GM10248 (cell line): ENCODE measurements around the gene SIRT2.

Source experiments
- CTCF ChIA-PET: fragments of 300-600 bp; sonication (Branson Sonifier 250); formaldehyde crosslinking; extraction: SDS; loops from one replicate; lab custom pipeline; 2021; ENCODE audit warnings: antibody characterized with exemption; lab: Yijun Ruan, JAX
- POLR2A ChIA-PET: fragments of 350-650 bp; sonication (Branson Sonifier 250); formaldehyde crosslinking; extraction: SDS; loops from one replicate; lab custom pipeline; 2020; ENCODE audit warnings: antibody characterized with exemption; lab: Yijun Ruan, JAX
- DNase-seq: peaks from one replicate; pipeline ENCODE4 v3.0.0; 2012; ENCODE audit errors: extremely low spot score
- CTCF ChIP-seq: IDR thresholded peaks from 2 replicates; pipeline ENCODE4 v1.5.1; 2012; ENCODE audit warnings: mild to moderate bottlenecking, low read depth; ENCODE audit errors: extremely low read depth, missing control alignments, control extremely low read depth

The SIRT2 gene

GRCh38 chr19:38836983-38837626 is 62.3 kb downstream of the SIRT2 start:
- CTCF ChIA-PET: interaction anchor here (1.0 to 1.6 kb wide), 3 partner anchors 9 to 93 kb away, joined by 3 to 5 read pairs (median 4); partner anchors contain the start of genes MRPS12 and SARS2
- POLR2A ChIA-PET: interaction anchor here (0.5 to 1.7 kb wide), 2 partner anchors 12 to 501 kb away, joined by 5 to 6 read pairs; no protein-coding TSS in a partner anchor
- no peak for TF ChIP-seq CTCF
- DNase-seq: no peak

- POLR2A ChIA-PET: interaction anchor here (0.9 kb wide), 1 partner anchor 15 kb away, joined by 3 read pairs; no protein-coding TSS in a partner anchor
- no peak for DNase-seq
- TF ChIP-seq CTCF: no peak
- CTCF ChIA-PET: interaction anchor here (4.6 kb wide), 1 partner anchor 67 kb away, joined by 14 read pairs; no protein-coding TSS in a partner anchor
These were observed 63.0 kb downstream of the SIRT2 start for GRCh38 chr19:38836159-38836982.

GRCh38 chr19:38834590-38834989 is 64.8 kb downstream of the SIRT2 start:
- CTCF ChIA-PET: interaction anchor here (4.6 kb wide), 1 partner anchor 65 kb away, joined by 14 read pairs; no protein-coding TSS in a partner anchor
- TF ChIP-seq CTCF: no peak
- DNase-seq: no peak
- POLR2A ChIA-PET: no interaction called here

- no peak for TF ChIP-seq CTCF
- no peak for DNase-seq
- CTCF ChIA-PET: interaction anchor here (1.1 to 4.6 kb wide), 2 partner anchors 11 to 64 kb away, joined by 3 to 14 read pairs; no protein-coding TSS in a partner anchor
- POLR2A ChIA-PET: interaction anchor here (1.0 to 1.2 kb wide), 3 partner anchors 10 to 16 kb away, joined by 3 to 4 read pairs (median 3); no protein-coding TSS in a partner anchor
These were observed 65.3 kb downstream of the SIRT2 start for GRCh38 chr19:38834104-38834490.

GRCh38 chr19:38833092-38833425 is 66.4 kb downstream of the SIRT2 start:
- DNase-seq: no peak
- POLR2A ChIA-PET: interaction anchor here (1.2 kb wide), 2 partner anchors 11 to 15 kb away, joined by 3 read pairs; no protein-coding TSS in a partner anchor
- CTCF ChIA-PET: interaction anchor here (0.9 to 4.6 kb wide), 4 partner anchors 10 to 98 kb away, joined by 3 to 14 read pairs (median 4); partner anchors contain the start of genes MRPS12 and SARS2
- no peak for TF ChIP-seq CTCF

GRCh38 chr19:38831142-38831605 is 68.2 kb downstream of the SIRT2 start:
- no peak for TF ChIP-seq CTCF
- CTCF ChIA-PET: interaction anchor here (0.6 to 2.0 kb wide), 7 partner anchors 9 to 101 kb away, joined by 3 to 12 read pairs (median 4); no protein-coding TSS in a partner anchor
- POLR2A ChIA-PET: interaction anchor here (0.6 to 2.4 kb wide), 11 partner anchors 11 to 421 kb away, joined by 3 to 20 read pairs (median 5); partner anchors contain the start of gene NFKBIB
- peak; percentile 74 for DNase-seq
